GM12878 (cell line): ENCODE results near the gene TSGA10. TPM values are rescaled to one million over a fixed set of nuclear protein-coding genes. Genes with fewer than 3 reads are reported as not detected.

Experiments
- ATAC-seq: fragments of 200-7000 bp; cut with Tn5 transposase; 3 replicates; pipeline ENCODE4 v1.9.1; 2020; ENCODE audit warnings: mild to moderate bottlenecking, moderate library complexity
- BruUV-seq: library from RNA; stranded (reverse); fragments of 400-500 nt; replicated peaks from 2 replicates; lab custom pipeline; 2021; lab: Mats Ljungman, UMichigan
- CTCF ChIA-PET: fragments of 300-600 bp; sonication (Branson Sonifier 250); formaldehyde crosslinking; extraction: SDS; loops from one replicate; lab custom pipeline; 2021; ENCODE audit warnings: inconsistent platforms; lab: Yijun Ruan, JAX
- POLR2A ChIA-PET: fragments of 350-600 bp; formaldehyde crosslinking; extraction: SDS; loops from one replicate; lab custom pipeline; 2021; ENCODE audit warnings: inconsistent platforms; lab: Charles Lee
- RAD21 ChIA-PET: fragments of 300-600 bp; sonication (Branson Sonifier 250); formaldehyde crosslinking; loops from one replicate; lab custom pipeline; 2023; ENCODE audit warnings: antibody characterized with exemption; ENCODE audit not compliant: unreplicated experiment; lab: Charles Lee
- SMC1A ChIA-PET: fragments of 300-600 bp; sonication (Branson Sonifier 250); formaldehyde crosslinking; loops from one replicate; lab custom pipeline; 2023; ENCODE audit not compliant: unreplicated experiment, uncharacterized antibody; lab: Charles Lee
- DNase-seq: peaks from one replicate; pipeline ENCODE4 v3.0.0-alpha.2; 2011; ENCODE audit warnings: low read depth, low spot score
- FAIRE-seq: peaks from 3 replicates; lab custom pipeline; 2011; peaks lifted over from hg19 to GRCh38; lab: Jason Lieb, UNC
- H2AFZ ChIP-seq: 2 replicates; pipeline ENCODE4 v1.6.0; 2011; ENCODE audit warnings: low read depth, low read length, control low read depth; ENCODE audit not compliant: control insufficient read depth
- H3K27ac ChIP-seq: 2 replicates; pipeline ENCODE4 v1.5.1; 2011; ENCODE audit warnings: control low read depth; ENCODE audit not compliant: control insufficient read depth, insufficient read depth
- H3K27me3 ChIP-seq, 2 experiments: replicated peaks in 1 of 2; 2 replicates each; pipeline versions ENCODE4 v1.6.0 to v1.6.1; 2011; ENCODE audit warnings: low read length in 1 of 2; ENCODE audit not compliant: control insufficient read depth in 2 of 2, insufficient read depth in 2 of 2
- H3K36me3 ChIP-seq, 2 experiments: 2 replicates each; pipeline ENCODE4 v1.5.1; 2011; ENCODE audit warnings: low read length in 1 of 2; ENCODE audit not compliant: control insufficient read depth in 2 of 2, insufficient read depth in 2 of 2
- H3K4me1 ChIP-seq: 2 replicates; pipeline ENCODE4 v1.6.1; 2011; ENCODE audit warnings: mild to moderate bottlenecking, low read length, moderate library complexity, mixed read lengths; ENCODE audit not compliant: control insufficient read depth, insufficient read depth
- H3K4me2 ChIP-seq: 2 replicates; pipeline ENCODE4 v1.6.0; 2011; ENCODE audit warnings: control low read depth; ENCODE audit not compliant: control insufficient read depth, insufficient read depth
- H3K4me3 ChIP-seq: fragments of 200-600 bp; sonication (generic); 2 replicates; pipeline ENCODE4 v1.5.1; 2016
- H3K79me2 ChIP-seq: 2 replicates; pipeline ENCODE4 v1.6.0; 2011; ENCODE audit warnings: low read length; ENCODE audit not compliant: control insufficient read depth, insufficient read depth
- H3K9ac ChIP-seq: 2 replicates; pipeline ENCODE4 v1.8.0; 2011; ENCODE audit warnings: low read length, control low read depth, mixed read lengths; ENCODE audit not compliant: control insufficient read depth, insufficient read depth
- H3K9me3 ChIP-seq: replicated peaks from 3 replicates; pipeline ENCODE4 v1.5.1; 2011; ENCODE audit warnings: mild to moderate bottlenecking, low read length; ENCODE audit not compliant: control insufficient read depth, insufficient read depth
- H4K20me1 ChIP-seq: 2 replicates; pipeline ENCODE4 v1.6.0; 2011; ENCODE audit not compliant: control insufficient read depth, insufficient read depth
- GABPA ChIP-seq: IDR thresholded peaks from 2 replicates; pipeline ENCODE4 v1.6.1; 2014; ENCODE audit warnings: antibody characterized with exemption, low read depth, mild to moderate bottlenecking, inconsistent platforms
- MEF2B ChIP-seq: fragments of 450-650 bp; IDR thresholded peaks from 2 replicates; pipeline ENCODE4 v1.6.1; 2018; ENCODE audit warnings: mild to moderate bottlenecking, moderate library complexity; ENCODE audit not compliant: partially characterized antibody, poor library complexity, severe bottlenecking
- SP1 ChIP-seq: IDR thresholded peaks from one replicate; pipeline ENCODE4 v1.6.1; 2011; ENCODE audit warnings: low read depth, low read length
- TBL1XR1 ChIP-seq: IDR thresholded peaks from 2 replicates; pipeline ENCODE4 v1.6.1; 2012; ENCODE audit warnings: low read depth, low read length, improper control_type of control experiment
- ZNF24 ChIP-seq: fragments of 450-650 bp; IDR thresholded peaks from 2 replicates; pipeline ENCODE4 v1.6.1; 2017; ENCODE audit warnings: antibody characterized with exemption, mild to moderate bottlenecking
- WGBS: methylation state at CpG from one replicate; pipeline ENCODE4 v1.1.6; 2016; ENCODE audit warnings: low lambda C conversion rate; ENCODE audit not compliant: insufficient replicate concordance, insufficient coverage; ENCODE audit errors: missing lambda C conversion rate; 5-methylcytosine and 5-hydroxymethylcytosine counted together
- in situ Hi-C: fragments of 300-500 bp; cut with MboI; formaldehyde crosslinking; loops from 9 replicates; pipeline ENCODE4 v1.14.3; 2018; ENCODE audit warnings: mixed read lengths
- intact Hi-C: fragments of 100-400 bp; cut with micrococcal nuclease; formaldehyde crosslinking; loops from one replicate; pipeline ENCODE4 v1.14.2; 2022; ENCODE audit not compliant: unreplicated experiment
- polyA plus RNA-seq, 11 experiments: library from polyadenylated mRNA; depleted of rRNA in 4 of 11; unstranded in 6 of 11; stranded (reverse) in 5 of 11; fragments of >200 nt; fragmentation: Nextera tagmentation in 4 of 11; fragmentation: Illumina TruSeq in 1 of 11; extraction: Ambion mirVana in 4 of 11; extraction: Trizol in 1 of 11; gene quantifications; 1 replicate in 1 of 11; 2 replicates in 10 of 11; pipeline versions ENCODE4 v1.2.1 to v1.2.3, GENCODE V29; 2011 to 2016; ENCODE audit warnings: inconsistent platforms in 2 of 11, missing spikeins in 2 of 11, low read depth in 1 of 11
- total RNA-seq, 4 experiments: library from RNA; depleted of rRNA in 3 of 4; stranded (reverse); fragments of >200 nt in 3 of 4; fragmentation: Illumina TruSeq in 1 of 4; extraction: Trizol in 1 of 4; gene quantifications; 2 replicates each; pipeline versions ENCODE4 v1.2.1 to v1.2.3, GENCODE V29; 2013 to 2021
- TF ChIP-seq, protein P1 (sequence below): fragments of 450-650 bp; IDR thresholded peaks from 2 replicates; pipeline ENCODE4 v1.6.1; 2017; ENCODE audit warnings: mild to moderate bottlenecking, moderate library complexity
- TF ChIP-seq, protein P2 (sequence below): fragments of 450-650 bp; IDR thresholded peaks from 2 replicates; pipeline ENCODE4 v1.6.1; 2014; ENCODE audit warnings: mild to moderate bottlenecking

TSGA10 gene
- total and polyA plus RNA-seq, 10 of the 15 experiments (the other 5 are each of a cell fraction or from before 2014, with no cell fraction given), result 5.3 to 13.5 (median 8.6) TPM

DNA sequence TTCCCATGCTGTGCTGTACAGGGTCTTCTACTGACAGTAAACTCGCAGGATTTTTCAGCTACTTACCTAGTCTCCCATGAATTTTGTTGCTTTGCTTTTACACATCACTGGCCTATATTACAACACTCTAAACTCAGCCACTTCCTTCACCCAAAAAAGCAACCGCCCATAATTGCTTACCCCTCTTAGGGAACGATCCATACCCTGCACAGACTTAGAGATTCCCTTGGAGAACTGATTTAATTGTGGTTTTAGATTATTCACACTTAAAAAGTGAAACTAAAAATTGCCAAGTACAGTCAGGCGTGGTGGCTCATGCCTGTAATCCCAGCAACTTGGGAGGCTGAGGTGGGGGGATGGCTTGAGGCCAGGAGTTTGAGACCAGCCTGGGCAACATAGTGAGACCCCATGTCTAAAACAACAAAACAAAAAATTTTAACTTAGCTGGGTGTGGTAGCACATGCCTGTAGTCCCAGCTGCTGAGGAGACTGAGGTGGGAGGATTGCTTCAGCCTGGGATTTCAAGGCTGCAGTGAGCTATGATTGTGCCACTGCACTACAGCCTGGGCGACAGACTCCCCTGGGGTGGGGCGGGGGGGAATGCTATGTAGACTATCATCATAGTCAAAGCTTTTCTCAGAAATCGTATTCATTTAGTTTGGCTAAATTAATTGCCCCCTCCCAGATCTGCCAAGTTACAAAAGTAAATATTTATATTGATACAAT is 45.5 kb upstream of the TSGA10 start:
- intact Hi-C loops, result no loop called here
- H3K4me1 ChIP-seq, result no peaks in the 10 kb centered on the region
- no peak overlapping the region for H2AFZ ChIP-seq
- FAIRE-seq, result no peak
- H3K79me2 ChIP-seq, result no peaks in the 10 kb centered on the region
- ChIA-PET CTCF (no interaction called here), POLR2A (no interaction called here), SMC1A (interaction anchor here (1.4 kb wide), 1 partner anchor 10 kb away, joined by 3 read pairs; no protein-coding TSS in a partner anchor), RAD21 (no interaction called here)
- no peak overlapping the region for H3K9ac ChIP-seq
- H3K4me2 ChIP-seq, result no peak overlapping the region
- no peak overlapping the region for H3K27ac ChIP-seq
- H3K36me3 ChIP-seq, result peaks cover 1 to 12% of the 10 kb centered on the region in 2 experiments; a peak in 2 of 4 replicates
- in situ Hi-C loops, result no loop called here
- DNase-seq, result no peak
- H4K20me1 ChIP-seq, result no peaks in the 10 kb centered on the region
- no peak for ATAC-seq
- no peaks in the 10 kb centered on the region for H3K9me3 ChIP-seq
- BruUV-seq, result no TSS peak
- TF ChIP-seq, protein P1, sequence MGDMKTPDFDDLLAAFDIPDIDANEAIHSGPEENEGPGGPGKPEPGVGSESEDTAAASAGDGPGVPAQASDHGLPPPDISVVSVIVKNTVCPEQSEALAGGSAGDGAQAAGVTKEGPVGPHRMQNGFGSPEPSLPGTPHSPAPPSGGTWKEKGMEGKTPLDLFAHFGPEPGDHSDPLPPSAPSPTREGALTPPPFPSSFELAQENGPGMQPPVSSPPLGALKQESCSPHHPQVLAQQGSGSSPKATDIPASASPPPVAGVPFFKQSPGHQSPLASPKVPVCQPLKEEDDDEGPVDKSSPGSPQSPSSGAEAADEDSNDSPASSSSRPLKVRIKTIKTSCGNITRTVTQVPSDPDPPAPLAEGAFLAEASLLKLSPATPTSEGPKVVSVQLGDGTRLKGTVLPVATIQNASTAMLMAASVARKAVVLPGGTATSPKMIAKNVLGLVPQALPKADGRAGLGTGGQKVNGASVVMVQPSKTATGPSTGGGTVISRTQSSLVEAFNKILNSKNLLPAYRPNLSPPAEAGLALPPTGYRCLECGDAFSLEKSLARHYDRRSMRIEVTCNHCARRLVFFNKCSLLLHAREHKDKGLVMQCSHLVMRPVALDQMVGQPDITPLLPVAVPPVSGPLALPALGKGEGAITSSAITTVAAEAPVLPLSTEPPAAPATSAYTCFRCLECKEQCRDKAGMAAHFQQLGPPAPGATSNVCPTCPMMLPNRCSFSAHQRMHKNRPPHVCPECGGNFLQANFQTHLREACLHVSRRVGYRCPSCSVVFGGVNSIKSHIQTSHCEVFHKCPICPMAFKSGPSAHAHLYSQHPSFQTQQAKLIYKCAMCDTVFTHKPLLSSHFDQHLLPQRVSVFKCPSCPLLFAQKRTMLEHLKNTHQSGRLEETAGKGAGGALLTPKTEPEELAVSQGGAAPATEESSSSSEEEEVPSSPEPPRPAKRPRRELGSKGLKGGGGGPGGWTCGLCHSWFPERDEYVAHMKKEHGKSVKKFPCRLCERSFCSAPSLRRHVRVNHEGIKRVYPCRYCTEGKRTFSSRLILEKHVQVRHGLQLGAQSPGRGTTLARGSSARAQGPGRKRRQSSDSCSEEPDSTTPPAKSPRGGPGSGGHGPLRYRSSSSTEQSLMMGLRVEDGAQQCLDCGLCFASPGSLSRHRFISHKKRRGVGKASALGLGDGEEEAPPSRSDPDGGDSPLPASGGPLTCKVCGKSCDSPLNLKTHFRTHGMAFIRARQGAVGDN, result no peak
- TF ChIP-seq SP1 (no peak), TBL1XR1 (no peak), GABPA (no peak), MEF2B (no peak), ZNF24 (no peak)
- TF ChIP-seq, protein P2, sequence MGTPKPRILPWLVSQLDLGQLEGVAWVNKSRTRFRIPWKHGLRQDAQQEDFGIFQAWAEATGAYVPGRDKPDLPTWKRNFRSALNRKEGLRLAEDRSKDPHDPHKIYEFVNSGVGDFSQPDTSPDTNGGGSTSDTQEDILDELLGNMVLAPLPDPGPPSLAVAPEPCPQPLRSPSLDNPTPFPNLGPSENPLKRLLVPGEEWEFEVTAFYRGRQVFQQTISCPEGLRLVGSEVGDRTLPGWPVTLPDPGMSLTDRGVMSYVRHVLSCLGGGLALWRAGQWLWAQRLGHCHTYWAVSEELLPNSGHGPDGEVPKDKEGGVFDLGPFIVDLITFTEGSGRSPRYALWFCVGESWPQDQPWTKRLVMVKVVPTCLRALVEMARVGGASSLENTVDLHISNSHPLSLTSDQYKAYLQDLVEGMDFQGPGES, result no peak
- 98% methylated on average over 7 of the region's 7 CpGs for WGBS
- no peaks in the 10 kb centered on the region for H3K27me3 ChIP-seq
- no peak overlapping the region for H3K4me3 ChIP-seq
